HG03575 (cell line): ENCODE results near the gene HMCN1.
"Not testable (repeated sequence)": the region's sequence is repeated elsewhere in the genome, so short reads cannot be mapped to it uniquely, and the experiment has no call there.

Experiments
- ATAC-seq: cut with Tn5 transposase; IDR thresholded peaks from one replicate; pipeline ENCODE4 v1.9.1; 2021; ENCODE audit not compliant: unreplicated experiment, insufficient number of reproducible peaks, low FRiP score; ENCODE audit errors: extremely low read depth

HMCN1 gene

DNA sequence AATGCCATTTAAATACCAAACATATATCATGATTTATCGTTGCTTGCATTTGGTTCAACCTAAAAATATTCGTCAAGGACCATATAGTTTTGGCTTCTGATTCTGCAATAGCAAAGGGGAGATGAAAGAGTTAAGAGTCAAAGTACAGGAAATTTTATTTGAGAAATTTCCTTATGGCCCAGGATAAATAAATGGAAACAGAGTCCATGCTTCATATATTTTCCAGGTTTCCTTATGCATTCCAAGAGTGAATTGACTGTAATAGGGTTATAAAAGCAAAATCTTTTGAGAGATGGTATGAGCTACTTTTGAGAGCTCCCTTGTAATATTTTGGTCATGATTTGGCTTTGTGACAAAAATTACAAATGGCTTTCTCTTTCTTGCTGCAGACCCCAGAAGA is 140.1 kb downstream of the HMCN1 start:
- no peak for ATAC-seq

DNA sequence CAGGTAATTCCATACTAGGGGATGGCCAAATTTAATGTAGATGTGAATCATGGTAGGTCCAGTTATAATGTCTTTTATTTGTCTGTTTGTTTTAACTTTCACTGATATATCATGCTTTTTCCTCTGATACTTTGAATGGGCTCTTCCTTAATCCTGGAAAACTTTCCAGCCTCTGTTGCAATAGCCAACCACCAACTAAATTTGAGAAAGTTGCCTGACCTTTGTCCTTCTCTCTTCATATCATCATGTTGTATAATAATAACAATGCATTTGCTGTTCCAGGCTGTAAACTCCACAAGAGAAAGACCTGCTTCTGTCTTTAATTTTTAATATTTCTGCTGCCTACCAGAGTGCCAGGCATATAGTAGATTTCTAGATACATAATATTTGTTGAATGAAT is 146.1 kb downstream of the HMCN1 start:
- ATAC-seq: no peak

DNA sequence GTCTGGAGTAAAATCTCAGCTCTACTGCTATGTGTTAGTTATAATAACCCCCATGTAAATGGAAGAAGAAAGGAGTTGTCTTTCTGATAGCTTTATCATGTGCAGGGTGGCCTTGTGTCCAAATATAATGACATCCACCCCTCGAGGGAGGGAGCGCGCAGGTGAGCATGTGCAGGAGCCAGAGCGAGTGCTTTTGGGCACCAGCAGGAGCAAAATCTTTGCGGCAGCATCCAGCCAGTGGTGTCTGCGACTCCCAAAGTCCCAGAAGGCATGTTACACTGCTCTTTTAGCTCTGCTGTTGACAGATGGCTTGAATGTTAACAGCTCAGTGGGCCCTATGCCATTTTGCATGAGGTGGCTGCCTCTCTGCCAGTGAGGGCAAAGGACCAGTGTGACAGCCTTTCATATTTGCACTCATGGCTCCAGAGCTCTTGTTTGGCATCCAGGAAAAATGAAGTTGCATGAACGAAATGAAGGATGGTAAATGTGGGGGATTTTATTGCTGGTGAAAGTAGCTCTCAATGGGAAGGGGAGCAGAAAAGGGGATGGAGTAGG is 146.7 kb downstream of the HMCN1 start:
- no peak for ATAC-seq

DNA sequence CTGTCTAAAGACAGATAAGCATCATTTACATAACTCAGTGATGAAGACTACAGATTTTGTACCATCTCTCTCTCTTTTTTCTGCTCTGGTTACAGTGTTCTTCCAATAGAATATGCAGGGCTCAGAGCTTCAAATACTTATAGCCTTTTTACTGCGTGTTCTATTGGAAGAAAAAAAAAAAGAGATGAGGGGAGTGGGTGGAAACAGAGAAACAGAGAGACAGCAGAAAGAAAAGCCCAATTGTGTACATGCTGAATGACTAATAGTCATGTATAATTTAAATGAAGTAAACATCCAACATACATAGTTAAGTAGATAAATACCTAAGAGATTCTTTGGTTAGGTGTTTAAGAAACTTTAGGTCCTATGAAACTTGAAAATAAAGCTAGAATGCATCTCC is 151.9 kb downstream of the HMCN1 start:
- ATAC-seq: no peak

DNA sequence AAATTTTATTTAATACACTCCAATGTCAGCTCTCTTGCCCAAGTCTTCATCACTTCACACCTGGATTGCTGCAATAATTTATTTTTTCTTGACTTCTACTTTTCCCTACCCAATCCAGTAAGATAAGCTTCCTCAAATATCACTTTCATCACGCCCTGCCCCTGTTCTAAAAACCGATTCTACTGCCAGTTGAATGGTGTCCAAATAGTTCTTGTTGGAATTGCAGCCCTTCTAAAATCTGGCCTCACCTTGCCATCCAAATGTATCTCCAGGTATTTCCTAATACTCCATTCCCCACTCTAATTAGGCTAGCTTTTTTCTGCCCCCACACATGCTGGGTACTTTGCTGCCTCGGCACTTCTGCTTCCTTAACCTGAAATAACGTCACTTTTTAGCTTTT is 152.5 kb downstream of the HMCN1 start:
- no peak for ATAC-seq

DNA sequence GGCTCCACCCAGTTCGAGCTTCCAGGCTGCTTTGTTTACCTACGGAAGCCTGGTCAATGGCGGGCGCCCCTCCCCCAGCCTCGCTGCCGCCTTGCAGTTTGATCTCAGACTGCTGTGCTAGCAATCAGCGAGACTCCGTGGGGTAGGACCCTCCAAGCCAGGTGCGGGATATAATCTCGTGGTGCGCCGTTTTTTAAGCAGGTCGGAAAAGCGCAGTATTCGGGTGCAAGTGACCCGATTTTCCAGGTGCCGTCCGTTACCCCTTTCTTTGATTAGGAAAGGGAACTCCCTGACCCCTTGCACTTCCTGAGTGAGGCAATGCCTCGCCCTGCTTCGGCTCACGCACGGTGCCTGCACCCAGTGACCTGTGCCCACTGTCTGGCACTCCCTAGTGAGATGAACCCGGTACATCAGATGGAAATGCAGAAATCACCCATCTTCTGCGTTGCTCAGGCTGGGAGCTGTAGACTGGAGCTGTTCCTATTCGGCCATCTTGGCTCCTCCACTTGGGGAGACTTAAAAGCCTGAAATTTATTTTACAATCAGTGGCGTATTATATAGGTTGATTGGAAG is 158.7 kb downstream of the HMCN1 start:
- ATAC-seq: not testable (repeated sequence)

DNA sequence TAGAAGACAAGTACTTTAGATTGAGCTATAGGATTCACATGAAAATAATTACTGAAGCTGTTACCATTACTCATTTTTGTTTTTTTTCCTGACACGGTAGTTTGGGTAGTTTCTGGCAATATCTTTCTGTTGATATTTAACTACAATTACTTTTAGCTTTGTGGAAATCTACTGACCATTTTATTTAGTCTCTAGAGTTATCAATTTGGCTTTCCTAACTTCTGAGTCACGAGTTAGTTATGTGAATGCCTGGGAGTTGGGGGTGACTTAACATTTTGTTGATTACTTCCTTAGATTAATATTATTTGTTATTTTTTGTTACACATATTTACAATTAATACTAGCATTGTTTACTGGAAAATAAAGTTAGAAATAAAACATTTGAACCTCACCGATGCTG is 160.6 kb downstream of the HMCN1 start:
- no peak for ATAC-seq

DNA sequence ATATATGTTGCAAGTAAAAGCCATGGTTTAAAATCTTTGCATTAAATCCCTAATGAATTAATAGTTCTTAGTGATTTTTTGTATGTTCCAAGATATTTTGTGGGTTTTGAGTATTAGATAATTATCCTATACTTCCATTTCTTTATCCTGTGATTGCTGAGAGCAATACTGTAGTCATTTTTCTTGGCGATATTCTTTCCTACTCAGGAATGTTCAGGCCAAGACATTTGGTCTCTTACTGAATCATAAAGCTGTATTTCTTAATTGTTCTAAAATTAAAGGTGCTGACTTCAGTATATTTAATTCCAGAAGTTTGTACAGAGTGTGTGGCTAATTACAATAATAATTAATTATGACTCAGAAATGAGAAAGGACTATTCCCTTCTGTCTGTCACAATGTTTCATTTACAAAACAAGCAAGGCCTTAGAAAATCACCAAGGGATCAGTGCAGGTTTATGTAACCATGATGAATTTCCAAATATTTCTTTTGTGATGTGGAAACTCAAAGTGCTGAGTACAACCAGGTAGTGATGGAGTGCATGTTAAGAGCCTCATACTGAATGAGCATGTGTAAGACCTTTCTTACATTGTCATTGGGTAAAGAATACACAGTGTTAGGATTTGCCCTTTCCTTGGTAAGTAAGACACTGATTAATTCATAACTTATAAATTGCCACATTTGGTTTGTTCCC is 161.2 kb downstream of the HMCN1 start:
- ATAC-seq: no peak

DNA sequence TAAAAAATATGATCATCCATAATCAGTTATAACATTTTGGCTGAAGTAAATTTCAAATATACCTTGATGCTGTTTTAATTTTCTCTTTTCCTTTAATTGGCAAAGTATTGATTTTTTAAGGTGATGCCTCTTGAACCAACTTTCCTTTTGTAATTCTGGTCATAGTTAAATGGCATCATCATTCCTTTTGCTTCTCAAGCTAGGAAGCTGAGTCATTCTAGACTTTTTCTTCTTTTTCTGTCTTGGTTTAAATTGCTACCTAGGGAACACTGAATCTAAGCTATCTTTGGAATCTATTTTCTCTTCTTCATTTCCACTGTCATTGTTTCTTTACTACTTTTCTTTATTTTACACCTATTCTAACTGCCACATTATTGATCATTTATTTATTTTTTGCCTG is 162.7 kb downstream of the HMCN1 start:
- ATAC-seq: no peak

DNA sequence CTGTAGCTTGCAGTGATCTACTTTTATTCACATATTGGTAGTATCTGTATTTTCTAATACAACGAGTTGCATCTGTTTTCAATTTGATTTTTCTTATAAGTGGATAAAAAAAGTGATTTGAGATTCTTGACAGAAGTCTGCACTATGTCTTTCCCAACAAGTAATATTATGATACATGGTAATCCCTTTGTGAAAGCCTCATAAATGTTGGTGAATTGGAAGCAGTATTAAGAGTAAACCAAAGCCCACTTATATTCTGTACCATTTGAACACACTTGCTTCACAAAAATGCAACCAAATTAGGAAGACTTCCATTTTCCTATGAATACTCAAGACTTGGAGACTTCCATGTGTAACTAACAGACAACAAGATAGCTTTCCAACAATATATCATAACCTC is 172.0 kb downstream of the HMCN1 start:
- no peak for ATAC-seq

DNA sequence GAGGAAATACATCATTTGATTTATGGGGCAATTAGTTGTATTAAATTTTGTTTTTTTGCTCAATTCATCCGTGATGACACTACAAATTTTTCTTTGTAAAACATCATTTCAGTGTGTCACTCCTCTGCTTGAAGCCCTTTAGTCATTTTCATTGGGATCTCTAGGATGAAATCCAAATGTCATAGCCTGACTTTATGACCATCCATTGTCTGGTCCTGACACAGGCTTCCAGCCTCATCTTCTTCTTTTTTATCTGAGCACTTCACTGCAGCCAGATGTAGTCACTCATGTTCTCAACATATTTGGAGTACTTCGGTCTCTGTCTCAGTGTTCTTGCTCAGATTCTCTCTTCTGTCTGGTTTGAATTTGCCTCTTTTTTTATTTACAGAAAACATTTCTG is 173.1 kb downstream of the HMCN1 start:
- no peak for ATAC-seq

DNA sequence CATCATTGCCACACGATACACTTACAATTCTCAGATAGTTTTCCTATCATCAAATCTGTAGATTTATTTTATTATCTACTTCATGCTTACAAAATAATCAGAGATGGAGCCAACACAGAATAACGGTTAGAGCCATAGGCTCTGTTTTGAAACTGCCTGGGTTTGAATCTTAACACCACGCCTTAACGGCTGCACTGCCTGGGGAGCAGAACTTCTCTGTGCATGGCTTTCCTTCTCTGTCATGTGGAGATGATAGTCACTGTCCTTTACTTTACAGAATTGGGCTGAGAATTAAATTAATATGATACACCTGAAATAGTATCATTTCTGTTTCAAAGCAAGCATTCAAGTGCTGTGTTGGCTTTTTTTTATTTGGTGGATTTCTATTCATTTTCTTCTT is 177.8 kb downstream of the HMCN1 start:
- no peak for ATAC-seq

DNA sequence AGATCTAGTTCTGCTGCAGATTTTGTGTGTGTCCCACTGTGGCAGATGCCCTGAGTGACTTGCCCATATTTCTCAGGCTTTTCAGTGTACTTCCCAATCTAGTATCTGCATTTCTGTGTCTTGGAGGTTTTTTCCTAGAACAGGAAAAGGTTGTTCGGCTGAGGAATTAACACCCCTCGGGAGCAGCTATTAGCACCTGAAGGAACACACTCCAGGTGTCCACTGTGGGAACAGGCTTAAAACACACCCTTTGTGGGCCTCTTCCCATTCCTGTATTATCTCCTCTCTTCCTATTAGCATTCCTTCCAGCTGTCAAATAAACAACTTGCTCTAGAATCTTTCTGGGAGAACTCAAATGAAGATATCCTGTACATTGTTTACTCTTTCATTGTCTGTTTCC is 178.3 kb downstream of the HMCN1 start:
- ATAC-seq: no peak

DNA sequence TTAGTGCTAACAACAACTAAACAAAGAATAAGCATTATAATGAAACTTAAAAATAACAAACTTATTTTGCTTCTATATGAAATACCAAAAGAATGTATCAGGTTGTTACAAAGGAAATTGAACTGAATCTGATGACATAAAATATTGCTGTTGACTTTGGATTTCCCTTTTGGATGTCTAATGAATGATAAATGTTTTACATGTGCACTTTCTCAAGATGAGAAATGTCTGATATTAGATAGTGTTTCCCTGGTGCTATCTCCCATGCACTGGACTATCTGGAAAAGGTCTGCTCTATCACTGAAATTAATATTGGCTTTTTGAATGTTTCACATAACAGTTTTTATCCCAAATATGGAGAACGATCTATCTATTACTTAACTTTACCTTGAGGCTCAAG is 179.9 kb downstream of the HMCN1 start:
- ATAC-seq: no peak

DNA sequence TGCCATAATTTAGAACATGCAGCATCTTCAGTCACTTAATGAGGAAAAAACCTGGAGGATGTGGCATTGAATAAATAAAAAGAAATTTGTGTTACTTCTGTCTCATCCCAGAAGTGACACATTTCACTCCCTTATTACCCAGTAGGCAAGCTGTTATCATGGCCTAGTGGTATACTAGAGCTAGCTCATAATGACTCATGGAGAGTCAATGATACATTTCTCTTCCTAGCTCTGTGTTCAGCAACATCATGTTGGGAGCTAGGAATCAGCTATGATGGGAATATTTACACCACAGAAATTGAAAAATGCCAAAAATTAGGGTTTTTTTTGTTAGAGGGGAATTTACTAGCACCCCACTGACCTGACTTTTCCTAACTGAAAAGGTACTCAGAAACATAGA is 182.7 kb downstream of the HMCN1 start:
- no peak for ATAC-seq

DNA sequence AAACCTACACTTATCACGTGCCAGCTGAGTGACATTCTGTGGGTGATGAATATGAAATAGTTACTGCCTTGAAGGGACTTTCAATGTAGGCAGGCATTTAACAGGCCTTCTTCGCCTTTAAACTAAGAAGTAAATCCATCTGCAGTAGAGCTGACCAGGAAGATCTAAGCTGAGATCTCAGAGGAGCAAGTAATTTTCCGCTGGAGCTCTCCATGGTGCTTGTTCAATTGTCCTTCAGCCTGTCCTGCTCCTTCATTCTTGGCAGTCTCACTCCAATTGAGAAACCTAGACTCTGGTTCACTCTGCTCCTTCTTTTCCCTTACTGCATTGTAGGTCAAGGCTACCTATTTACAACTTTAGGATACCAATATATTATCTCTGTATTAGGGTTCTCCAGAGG is 183.5 kb downstream of the HMCN1 start:
- ATAC-seq: no peak

DNA sequence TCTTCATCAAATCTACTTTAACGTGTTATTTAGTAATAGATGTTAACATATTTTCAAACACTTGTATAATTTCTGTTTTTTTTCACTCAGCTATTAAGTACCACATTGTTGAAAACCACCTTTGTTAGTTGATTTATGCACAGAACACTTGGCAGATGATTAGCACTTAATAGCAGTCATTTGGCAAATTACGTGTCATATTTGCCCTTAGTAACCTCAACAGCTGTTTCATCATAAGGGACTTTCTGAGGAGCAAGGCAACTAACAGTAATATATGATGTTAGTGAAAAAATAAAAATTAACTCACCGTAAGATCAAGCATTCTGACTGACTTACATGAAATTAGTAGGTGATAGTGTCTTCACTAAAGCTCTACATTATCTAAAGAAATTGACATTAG is 186.4 kb downstream of the HMCN1 start:
- no peak for ATAC-seq

DNA sequence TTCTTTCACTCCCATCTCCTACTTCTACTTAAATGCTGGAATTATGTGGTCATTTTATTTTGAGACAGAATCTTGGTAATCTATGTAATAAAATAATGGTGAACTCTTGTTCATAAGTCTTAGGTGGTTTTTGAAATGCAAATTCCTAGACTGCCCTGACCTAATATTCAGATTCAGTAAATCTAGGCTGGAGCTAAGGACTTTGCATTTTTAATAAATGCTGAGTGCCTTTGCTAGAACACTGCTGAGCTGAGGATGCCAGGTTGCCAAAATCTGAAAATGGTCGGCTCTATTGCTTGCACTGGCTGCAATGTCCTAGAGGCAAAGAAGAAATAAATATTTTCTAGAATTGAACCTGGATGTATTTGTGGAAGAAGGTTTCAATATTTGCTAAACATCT is 187.4 kb downstream of the HMCN1 start:
- ATAC-seq: no peak

DNA sequence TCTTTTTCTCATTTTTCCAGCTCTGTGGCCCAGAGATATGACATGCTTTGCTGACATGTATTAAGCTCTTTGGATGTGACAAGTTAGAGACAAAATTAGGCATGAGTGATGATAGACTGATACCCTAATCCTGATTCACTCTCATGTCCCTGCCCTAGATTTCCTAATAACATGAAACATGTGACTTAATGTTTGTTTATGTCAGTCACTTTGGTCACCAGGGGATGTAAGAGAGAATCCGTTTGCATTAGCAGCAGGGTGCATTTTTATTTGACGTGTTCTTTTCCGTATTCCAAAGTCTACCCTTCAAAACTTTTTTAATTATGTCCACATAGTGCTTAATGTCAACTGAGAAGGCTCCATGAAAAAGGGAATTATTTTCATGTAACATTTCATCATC is 192.4 kb downstream of the HMCN1 start:
- ATAC-seq: no peak

DNA sequence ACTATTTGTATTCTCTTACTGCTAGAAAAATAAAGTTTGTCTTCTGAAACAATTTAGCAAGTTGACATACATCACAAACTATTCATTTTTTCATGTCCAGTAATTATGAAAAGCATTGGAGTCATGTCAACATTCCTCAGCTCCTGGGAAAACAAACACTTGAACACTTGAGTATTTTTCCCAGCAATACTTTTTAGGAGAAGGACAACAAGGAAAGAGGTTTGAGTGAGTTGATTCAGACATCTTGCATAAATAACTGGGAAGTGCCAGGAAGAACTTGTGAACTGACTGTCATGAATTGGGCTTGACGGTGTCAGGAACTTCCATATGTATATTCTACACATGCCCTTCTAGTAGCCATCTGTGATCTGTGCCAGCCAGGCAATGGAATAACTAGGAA is 195.6 kb downstream of the HMCN1 start:
- ATAC-seq: no peak

DNA sequence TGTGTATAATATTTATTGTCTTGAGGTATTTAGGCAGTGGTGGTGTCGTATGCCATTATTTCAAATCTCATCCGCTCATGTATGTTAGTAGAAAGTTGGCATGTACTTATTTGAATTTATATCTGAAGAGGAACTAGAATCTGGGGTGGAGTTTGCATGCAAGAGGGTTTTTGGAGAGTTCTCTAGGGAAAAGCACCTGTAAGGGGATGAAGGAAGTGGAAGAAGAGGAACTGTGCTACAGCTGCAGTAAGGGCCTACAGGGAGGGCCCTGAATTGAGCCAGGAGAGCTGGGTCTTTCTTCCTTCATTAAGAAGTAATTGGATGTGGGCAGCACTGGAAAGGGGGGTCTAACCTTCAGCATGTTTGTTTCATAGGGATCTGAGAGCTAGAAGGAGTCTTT is 197.2 kb downstream of the HMCN1 start:
- ATAC-seq: no peak
